Muscle of back (tissue), 11 donors: ENCODE measurements around the gene RAB11FIP4. TPM values are rescaled to one million over a fixed set of nuclear protein-coding genes. Genes with fewer than 3 reads are reported as not detected.

ENCODE experiments used
- DNase-seq, 3 donors: peaks; one replicate each; pipeline versions ENCODE4 v3.0.0 to v3.0.0-alpha.2; 2013
- polyA plus RNA-seq, 10 donors: library from polyadenylated mRNA; unstranded; fragments of 120-200 nt; gene quantifications; one replicate each; pipeline ENCODE4 v1.2.1, GENCODE V29; 2013; ENCODE audit not compliant: insufficient read length in 10 of 10

Gene RAB11FIP4
- polyA plus RNA-seq, 10 donors = 0.39 to 1.7 (median 0.85) TPM

- no peak for DNase-seq
These were observed 106.0 kb downstream of the RAB11FIP4 start for GRCh38 chr17:31497431-31497830.

- DNase-seq = no peak
These were observed 106.7 kb downstream of the RAB11FIP4 start for GRCh38 chr17:31497994-31498826.

- peak in 2 of 3 donors; percentile 14 to 41 for DNase-seq
These were observed 108.5 kb downstream of the RAB11FIP4 start for GRCh38 chr17:31499771-31500554.

GRCh38 chr17:31506517-31506916 is 115.0 kb downstream of the RAB11FIP4 start:
- no peak for DNase-seq

DNA sequence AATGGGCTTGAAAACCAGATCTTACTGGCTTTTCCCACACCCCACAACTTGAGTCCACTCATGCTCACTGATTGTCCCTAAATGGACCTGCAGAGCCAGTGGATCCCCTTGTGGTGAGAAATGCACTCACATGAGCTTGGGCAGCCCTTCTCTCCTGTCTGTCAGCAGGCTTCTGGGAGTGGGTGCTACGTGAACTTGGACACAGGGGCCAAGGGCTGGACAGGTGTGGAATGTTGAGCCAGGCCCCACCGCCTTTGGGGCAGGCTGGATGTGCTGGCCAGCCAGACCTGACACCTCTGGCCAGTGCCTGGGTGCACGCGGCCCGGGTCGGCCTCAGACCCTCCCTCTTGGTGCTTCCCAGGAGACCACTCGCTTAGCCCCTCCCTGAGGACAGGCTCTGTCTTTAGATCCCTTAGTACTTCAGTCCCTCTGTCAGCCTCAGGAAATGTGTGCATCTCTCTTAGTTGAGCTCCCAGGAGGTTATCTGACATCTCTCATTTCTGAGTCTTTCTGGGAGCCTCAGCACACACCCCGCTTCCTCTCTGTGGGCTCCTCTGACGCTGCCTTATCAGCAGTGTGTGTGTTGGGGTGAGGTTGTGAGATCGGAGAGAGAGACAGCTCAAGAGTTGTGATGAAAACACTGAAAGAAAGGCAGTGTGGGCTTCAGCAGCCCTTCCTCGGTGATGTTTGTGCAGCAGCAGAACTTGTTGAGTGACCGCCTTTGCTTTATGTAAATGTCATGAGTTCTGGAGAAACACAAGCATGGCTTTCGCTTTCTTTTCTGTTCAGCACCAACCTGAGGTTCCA is 117.0 kb downstream of the RAB11FIP4 start:
- DNase-seq = no peak

DNA sequence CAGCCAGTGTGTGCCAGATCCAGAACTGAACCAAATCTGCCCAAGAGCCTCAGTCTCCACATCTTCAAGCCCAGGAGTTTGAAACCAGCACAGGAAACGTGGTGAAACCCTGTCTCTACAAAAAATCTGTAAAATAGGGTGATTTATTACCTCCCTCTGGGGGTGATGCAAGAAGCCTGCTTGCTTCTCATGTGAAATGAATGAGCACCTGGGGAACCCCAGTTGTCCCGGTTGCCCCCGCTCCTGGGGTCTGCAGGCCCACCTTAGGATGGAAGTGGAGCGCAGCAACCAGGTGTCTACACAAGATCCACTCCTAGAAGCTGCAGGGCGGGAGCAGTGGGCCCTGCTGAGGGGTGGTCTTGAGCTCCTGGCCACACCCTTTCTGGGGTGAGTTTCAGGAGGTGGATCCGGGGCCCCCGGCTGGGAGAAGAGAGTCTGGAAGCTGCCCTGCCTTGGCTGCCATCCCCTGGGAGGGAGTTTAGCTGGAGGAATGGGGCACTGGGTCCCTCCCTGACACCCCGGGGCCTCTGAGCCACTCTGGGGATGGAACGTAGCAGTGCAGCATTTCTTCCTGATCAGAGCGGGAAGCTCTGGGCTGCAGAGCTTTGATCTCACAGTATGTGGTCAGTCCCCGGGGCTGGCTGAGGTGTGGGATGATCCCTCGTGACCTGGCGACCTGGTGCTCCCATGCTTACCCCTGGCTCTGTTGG is 117.8 kb downstream of the RAB11FIP4 start:
- no peak for DNase-seq

DNA sequence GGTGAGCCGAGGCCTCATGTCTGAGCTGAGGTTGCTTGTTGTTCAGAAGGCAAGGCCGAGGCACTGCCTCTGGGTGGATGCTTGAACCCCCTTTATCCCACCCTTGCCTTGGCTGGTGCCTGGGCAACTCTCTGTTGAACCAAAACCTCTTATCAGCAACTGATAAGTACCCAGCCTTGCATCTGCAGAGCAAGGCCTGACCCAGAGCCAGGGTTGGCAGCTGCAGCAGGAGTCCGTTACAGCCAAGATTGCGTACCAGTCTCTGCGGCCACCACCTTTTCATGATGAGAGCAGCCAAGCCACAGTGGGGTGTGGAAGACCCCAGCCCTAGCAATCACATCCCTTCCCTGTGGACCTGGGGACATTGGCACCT is 118.3 kb downstream of the RAB11FIP4 start:
- DNase-seq = no peak

DNA sequence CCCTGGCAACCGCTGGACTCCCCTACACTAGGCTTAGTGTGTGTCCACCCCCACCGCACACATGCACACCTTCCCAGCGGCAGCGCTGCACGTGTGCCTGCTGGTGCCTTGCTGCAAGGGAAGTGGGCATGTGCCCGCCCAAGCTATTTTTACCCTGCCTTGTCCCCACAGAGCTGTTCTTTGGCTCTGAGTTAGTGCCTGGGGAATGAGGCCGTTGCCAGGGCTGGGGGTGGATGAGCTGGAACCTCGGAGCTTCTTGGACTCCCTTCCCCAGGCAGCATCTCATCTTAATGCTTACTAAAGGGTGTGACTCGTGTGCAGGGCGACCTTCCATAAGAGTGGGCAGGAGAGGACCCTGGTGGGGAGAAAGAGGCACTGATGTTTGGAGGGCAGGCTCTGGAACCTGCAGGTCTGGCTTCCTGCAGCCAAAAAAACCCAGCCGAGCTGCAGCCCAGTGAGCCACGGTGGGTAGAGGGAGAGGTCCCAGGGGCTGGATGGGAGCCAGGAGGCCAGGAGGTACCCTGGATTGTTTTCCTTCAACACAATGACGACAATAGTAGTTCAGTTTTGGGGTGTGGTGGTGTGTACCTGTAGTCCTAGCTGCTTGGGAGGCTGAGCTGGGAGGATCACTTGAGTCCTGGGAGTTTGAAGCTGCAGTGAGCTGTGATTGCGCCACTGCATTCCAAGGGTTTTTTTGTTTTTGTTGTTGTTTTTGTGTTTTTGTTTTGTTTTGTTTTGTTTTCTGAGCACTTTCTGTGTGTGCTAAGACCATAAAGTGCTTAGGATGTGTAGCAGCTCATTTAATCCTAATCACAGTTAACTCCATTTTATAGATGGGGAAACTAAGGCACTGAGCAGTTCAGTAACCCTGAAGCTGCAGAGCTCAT is 119.1 kb downstream of the RAB11FIP4 start:
- DNase-seq = no peak

- DNase-seq = no peak
These were observed 119.7 kb downstream of the RAB11FIP4 start for GRCh38 chr17:31511195-31511578.

DNA sequence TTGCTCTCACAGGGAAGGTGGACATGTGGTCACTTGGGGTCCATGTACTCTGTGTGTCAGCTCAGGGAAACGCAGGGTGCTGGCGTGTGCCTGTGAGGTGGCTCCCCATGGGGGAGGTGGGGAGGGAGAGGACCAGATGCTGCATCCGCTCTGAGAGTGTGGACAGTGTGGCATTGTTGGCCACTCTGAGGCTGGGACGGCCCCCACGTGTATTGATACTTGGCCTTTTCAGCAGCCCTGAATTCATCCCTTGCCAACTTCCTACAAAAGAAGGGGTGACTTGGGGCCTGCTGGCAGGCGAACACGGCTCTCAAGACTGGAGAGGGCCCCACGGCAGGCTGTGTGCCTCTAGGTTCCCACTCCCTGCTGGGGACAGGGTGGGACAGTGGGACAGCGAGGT is 120.1 kb downstream of the RAB11FIP4 start:
- DNase-seq = no peak

DNA sequence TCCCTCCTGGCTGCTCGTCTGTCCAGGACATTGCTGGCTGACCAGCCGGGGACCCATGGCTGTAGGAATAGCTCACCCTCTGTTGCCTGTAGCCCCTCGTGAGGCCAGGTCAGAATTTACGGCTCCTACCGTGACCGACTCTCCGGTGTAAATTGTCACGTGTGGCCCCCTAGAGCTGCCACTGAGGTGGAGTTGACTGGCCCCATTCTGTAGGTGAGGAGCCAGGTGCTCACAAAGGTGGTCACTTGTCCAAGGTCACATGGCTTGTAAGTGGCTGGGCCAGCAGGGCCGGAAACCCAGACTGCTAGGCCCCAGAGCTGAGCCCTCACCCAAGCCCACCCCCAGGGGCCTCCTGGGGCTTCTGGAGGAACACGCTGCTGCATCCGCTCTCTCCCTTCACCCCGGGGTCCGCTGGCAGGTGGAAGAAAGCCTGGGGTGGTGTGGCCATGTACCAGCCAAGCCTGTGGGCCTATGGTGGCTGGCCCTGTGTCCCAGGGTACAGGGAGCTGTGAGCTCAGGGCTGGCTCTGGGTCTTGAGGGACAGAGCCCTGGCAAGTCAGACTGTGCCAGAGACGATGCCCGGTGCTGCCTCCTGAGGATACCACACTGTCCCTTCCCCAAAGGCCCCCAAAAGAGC is 120.7 kb downstream of the RAB11FIP4 start:
- no peak for DNase-seq

- no peak for DNase-seq
These were observed 121.3 kb downstream of the RAB11FIP4 start for GRCh38 chr17:31512796-31513195.

DNA sequence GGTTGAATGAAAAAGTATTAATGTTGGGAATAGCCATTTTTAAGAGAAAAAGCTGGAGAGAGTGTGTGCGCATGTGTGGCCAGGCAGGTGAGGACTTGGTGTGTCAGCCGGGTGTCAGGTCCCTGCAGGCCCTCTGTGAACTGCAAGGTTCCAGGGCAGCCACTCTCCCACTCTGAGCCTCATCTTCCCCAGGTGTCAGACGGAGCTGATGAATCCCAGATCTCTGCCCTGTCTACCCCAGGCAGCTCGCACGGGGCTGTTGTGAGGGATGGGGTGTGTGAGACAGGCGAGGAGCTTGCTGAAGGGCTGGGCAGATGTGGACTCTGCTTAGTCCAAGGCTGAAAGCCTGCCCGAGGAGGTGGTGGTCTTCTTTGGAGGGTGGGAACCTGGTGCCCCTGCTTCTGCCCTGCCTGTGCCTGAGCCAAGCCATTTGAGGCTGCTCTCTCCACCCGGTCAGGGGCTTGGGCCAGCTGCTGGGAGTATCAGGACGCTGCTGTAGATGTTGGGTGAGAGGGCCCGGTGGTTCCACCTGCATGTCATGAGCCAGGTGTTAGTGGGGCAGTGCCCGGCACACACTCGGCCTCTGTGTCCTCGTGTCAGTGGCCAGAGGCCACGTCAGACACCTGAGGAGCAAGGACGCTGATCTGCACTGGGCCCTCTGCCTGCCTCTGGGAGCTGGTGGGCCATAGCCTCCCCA is 122.4 kb downstream of the RAB11FIP4 start:
- no peak for DNase-seq

DNA sequence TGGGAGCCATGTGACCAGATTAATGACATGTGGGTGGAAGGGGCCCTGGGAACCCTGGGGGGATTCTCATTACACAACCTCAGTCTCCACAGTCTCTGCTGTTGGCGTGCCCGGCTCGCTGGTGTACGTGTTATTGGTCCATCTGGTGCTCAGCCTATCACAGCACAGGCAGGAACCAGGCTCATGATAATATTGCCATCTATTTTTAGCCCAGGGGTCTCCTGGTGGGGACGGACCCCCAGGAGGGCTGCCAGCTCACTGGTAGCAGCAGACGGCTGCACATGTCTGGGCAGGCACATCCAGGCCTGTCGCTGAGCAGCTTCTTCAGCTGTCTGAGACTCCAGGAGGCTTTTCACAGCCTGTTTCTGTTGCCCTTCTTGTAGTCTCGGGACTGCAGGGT is 123.8 kb downstream of the RAB11FIP4 start:
- DNase-seq = no peak

- no peak for DNase-seq
These were observed 126.0 kb downstream of the RAB11FIP4 start for GRCh38 chr17:31517524-31517923.

DNA sequence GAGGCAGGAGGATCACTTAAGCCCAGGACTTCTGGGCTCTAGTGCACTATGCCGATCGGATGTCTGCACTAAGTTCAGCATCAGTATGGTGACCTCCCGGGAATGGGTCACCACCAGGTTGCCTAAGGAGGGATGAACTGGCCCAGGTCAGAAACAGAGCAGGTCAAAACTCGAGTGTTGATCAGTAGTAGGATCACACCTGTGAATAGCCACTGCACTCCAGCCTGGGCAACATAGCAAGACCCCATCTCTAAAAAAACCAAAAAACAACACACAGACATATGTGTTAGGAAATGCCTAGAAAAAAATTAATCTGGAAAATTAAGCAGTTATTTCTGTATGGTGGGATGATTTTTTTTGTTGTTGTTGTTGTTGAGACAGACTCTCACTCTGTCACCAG is 127.0 kb downstream of the RAB11FIP4 start:
- no peak for DNase-seq

DNA sequence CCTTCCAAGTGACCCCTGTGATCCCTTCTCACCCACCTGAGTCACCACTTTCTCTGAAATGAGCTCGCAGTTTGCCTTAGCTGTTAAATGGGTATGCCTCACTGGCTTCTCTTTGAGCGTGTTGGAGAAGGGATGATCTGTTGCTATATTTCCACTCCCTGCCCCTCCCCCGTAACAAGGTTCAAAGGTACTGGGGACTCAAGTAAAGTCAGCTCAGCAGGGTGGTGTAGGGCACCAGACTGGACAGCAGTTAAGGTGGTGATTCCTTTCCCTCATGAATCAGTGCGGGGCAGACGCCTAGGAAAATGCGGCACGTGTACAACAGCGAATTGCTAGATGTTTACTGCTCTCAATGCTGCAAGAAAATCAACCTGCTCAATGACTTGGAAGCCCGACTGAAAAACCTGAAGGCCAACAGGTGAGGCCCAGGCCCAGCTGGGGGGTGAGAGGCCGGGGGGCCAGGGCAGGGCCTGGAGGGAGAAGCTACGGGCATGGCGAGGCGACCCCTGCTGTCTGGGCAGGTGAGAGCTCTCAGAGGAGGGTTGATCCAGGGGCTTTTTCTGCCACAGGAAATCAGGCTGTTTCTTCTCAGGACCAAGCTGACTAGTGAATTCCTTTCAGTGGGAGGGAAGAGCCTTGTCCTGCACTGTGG is 130.3 kb downstream of the RAB11FIP4 start:
- no peak for DNase-seq

- DNase-seq = no peak
These were observed 130.9 kb downstream of the RAB11FIP4 start for GRCh38 chr17:31522284-31522931.
